HG02884 (cell line): ENCODE measurements around the gene DRC1.

Experiments used
- ATAC-seq: cut with Tn5 transposase; IDR thresholded peaks from one replicate; pipeline ENCODE4 v1.9.1; 2021; ENCODE audit warnings: mild to moderate bottlenecking, moderate library complexity; ENCODE audit not compliant: unreplicated experiment

DRC1 gene

DNA sequence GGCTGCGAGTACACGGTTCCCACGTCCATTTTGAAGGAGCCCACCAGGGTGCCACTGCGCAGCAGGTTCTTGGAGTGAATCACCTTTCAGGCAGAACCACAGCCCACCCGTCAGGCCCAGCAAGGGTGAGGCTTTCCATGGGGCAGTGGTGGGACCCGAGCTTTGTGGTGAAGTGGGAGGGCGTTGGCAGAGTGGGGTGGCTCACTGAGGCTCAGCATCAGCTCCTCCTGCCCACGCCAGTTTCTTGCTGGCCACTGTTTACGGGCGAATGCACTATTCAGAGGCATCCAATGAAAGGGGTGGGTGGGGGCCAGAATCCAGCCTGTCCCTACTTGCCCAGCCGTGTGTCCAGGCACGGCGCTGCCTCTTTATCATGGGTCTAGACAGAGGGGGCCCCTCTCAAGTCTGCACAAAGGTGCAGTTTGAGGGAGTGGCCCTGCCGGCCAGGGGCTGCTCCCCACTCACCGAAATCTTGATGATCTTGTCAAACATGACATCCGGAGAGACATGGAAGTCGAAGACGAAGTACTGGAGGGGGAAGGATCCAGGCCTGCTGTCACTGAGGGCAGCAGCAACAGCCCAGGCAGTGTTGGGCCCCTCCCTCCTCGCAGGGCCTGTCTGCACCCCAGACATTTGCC, 87.6 kb downstream of the DRC1 start:
- ATAC-seq, result no peak

DNA sequence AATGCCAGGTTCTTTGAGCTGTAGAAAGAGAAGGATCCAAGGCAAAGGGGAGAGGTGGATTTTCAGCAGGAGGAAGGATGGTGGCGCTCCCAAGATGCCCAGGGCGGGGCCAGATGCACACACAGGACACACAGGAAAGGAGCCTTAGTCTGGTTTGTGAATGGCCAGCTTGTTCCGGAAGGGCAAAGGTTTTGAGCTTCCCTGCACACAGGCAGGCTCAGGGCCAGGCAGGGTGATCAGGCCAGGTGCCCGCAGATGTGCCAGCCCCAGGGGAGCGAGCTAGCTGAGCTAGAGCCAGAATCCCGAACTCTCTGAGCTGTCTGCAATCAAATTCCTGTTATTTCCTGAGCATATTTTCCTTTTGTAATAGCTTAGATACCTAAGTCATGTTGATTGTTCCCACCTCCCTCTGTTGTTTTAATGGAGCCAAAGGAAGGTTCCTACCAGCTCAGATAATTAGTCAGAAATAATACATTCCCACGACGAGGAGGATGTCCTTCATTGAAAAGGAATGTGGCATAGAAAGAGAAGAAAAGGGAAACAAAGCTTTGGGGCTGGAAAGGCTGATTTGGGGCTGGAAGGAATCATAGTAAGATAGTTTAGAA, 89.9 kb downstream of the DRC1 start:
- no peak for ATAC-seq

DNA sequence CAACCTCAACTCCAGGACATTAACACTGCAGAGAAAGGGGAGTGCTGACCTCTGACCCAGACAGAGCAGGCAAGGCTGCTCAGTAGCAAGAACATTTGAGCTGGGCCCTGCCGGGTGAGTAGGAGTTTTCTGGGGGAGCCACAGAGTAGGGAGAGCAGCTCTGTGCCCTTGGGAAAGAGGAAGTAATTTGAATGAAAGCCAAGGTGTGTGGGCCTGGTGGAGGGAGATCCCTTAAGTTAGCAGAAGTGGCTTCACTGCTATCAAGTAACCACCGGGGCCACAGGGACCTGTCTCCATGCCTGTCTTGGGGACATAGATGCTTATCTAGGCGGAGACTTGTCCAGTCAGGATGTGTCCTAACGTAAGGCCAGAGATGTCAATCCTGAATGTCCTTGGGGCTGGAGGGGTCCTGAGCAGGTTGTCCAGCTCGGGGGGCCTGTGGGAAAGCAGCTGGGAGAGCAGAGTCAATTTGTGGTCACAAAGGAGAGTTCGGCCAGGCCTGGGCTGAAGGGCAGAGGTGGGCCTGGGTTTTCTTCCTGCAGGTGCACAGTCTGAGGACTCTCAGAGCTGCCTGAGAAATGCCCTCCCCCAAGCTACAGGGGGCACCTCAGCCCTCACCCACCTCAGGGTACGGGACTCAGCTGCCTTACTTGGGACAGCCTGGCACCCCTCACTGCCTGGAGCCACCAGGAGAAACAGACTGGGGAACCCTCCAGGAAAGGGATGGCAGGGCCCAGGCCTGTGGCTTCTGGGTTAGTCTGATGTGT, 91.2 kb downstream of the DRC1 start:
- ATAC-seq, result no peak

DNA sequence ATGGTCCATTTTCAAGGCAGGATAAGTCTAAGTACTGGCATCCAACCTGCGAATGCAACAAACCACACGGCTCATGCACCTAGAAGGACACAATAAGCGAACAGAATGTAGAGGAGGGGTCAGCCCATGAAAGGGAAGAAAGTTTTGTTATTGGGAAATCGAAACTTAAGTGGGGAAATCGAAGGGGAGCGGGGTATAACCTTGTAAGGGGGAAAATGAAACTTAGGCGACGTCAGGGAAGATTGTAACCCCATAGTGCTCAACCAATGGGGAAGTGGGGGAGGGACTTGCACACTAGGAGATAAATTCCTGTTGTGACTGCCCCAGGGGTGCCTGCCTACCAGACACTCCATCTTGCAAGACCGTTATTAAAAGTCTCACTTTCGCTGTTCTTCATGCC, 91.8 kb downstream of the DRC1 start:
- no peak for ATAC-seq

DNA sequence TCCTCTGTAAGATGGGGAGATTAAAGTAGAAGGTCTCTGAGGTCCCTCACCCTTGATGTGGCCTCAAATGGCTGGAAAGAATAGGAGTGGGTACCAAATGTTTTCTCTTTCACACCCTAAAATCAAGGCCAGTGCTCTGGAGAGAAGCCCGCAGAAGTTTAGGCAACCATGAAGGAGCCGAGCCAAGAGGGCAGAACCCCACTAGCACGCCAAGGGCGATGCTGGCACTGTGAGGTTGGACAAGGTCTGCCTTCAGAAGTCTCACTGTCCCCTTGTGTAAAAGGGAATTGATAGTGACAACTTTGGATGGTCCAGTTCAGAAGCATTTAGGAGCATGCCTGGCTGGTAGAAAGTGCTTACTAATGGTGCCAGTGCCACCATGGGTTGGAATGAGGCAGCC, 92.5 kb downstream of the DRC1 start:
- no peak for ATAC-seq

DNA sequence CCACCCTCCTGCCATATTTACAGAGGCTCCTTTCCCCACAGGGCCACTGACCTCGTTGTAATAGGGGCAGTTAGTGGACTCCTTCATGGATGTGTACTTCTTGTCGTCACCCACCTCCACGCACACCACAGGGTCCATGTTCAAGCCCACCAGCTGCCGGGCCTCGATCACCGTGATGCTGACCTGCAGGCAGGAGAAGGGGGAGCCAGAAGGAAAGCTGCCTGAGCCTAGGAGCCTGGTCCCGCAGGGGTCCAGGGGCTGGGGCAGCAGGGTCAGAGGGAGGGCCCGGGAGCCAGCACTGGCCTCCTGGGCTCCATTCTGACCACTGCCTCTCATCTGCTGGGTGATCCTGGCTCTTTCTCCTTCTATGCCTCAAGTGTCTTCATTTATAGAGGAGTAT, 93.2 kb downstream of the DRC1 start:
- ATAC-seq, result no peak

DNA sequence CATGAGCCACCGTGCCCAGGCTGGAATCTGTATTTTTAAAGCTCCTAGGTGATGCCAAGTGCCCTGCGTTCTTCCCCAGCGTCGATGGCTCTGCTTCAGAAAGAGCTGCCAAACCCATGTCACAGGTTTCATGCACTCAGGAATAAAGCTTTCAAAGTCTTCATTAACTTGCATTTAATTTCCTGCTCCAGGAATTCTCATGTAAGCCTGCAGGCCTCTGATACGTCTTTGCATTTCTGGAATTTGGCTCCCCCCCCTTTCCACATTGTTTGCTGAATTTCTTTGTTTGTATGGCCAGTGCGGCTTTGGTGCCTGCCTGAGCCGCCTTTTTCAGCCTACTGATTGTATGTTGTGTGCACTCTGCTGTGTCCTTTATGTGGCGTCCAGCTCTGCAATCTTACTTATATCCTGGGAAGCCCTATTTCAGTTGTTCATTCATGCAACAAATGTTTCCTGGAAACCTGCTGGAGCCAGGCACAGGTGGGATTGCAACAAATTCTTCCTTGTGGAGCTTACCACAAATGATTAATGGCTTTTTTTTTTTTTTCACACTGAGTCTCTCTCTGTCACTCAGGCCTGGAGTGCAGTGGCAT, 94.1 kb downstream of the DRC1 start:
- ATAC-seq, result no peak

DNA sequence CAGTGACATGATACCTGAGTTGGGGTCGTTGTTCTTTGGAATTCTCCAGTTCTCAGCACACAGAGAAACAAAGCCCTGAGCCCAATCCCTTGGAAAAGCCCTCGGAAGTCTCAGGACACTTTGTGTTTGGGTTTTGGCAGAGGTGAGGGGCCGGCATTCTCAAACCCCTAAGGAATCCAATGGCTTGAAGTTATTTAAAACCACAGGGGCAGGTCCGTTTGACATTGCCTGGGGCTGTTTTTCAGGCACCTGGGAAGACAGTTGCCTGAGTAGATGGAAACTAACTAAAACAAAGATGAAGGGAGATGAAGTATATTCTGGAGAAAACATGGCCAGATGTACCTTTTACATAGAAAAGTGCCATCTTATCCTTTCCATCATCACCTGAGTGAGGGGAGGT, 98.7 kb downstream of the DRC1 start:
- ATAC-seq, result no peak

DNA sequence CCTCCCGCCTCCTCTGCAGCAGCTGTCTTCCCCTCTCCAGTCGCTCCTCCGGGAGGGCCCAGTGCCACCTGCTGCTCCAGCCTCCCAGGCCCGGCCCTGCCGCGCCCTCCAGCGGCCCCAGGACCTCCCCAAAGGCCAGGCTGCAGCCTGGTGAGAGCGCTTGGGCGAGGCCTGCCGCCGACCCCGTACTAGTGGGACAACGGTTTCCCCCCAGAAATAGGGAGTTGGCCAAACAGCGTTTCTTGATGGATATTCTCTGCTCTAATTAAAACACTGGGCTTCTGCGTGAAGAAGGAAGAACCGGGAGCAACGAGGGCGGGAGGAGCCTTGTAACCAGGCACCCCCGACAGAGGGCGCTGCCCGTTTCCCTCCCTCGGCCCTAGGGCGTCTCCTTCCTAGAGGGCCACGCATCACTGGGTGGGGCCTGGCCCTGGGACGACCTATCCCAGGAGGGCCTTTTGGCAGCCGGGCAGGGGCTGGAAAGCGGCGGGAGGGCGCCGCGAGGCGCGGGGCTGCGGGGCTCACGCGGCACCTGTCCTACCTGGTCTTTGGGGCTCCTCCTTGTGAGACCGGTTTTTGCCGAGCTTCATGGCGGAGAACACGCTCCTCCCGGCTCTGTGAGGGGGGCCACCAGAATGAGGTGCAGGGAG, 101.6 kb downstream of the DRC1 start:
- ATAC-seq, result no peak

DNA sequence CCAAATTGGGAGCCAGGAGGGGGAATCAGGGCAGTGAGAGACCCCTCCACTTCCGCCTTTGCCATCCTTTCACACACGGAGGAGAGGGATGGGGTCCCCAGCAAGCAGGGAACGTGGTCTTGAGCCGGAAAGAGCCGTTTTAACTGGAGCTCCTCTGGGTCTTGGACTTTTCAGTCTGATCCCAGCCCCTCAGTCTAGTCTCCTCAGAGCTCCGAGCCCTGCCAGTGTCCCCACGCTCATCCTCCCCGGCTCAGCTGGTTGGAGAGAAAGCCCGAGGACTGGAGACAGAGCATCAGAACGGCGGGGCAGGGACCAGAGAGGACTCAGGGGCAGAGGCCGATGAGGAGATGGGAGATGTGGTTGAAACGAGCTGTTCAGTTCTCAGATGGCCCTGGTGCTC, 102.3 kb downstream of the DRC1 start:
- ATAC-seq, result no peak

DNA sequence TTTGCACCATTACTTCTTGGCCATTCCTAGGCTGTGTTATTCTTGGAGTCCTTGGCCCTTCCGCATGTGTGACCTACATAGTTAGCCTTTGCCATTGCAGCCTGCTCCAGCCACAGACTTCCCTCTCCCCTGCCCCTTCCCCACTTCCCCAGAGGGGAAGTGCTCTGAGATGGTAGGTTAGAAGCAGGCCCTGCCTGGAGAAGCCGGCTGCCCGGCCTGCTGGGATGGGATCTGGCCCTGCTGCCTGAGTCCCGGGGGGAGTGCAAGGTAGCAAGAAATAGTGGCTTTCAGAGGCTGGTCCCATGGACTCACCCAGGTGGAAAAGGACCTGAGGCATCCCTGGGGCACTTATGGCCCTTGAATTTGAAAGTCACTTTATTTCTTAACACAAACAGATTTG, 104.6 kb downstream of the DRC1 start:
- no peak for ATAC-seq
